GF-D8 (cell line): ENCODE measurements around the gene FASLG.

Experiments used
- DNase-seq: peaks from one replicate; lab custom pipeline; 2025; lab: John Stamatoyannopoulos, UW

FASLG gene

DNA sequence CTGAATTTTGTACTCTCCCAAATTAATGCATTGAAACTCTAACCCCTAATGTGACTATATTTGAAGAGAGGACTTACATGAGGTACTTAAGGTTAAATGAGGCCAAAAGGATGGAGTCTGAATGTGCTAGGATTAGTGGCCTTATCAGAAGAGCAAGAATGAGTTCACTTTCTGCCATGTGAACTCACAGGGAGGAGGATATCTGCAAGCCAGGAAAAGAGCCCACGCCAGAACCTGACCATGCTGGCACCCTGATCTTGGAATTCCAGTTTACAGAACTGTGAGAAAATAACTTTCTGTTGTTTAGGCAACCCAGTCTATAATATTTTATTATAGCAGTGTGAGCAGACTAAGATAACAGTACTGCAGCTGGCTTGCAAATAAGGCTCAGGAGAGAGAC lies 12.2 kb upstream of the FASLG start:
- no peak for DNase-seq

DNA sequence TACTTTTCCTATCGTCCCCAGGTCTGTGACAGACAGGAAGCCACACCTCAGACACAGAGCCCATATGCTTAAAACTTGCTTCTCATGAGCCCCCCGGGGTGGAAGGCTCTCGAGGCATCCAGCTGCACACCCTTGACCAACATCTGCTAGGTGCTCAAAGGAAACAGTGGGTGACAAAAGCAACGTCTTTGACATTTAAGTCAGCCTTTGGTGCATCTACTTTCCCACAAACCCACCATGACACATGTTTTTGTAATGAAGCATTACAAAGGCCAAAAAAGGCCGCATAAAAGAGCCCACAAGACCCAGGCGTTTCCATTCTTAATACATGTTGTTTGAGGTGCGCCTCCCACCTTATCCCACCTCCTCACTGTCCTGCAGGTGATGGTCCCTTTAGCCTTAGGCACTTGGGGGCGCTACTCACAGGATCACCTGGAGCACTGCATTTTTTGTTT lies 11.8 kb upstream of the FASLG start:
- no peak for DNase-seq

DNA sequence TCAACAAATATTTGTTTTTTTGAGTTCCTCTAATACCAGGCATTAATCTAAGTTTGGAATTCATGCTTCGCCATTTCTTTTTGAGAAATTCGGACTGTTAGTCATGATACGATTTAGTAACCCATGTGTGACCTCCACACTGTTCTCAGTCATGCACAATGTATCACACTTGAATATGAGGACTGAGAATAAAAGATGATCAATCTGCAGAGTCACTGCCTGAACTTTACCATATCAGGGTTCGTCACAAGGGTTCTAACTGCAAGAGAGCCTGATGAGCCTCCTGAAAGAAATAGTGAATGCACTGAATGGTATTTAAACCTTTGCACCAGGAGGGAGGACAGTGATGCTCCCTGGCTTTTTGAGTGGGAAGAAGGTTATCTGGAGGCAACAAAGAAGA lies 10.9 kb upstream of the FASLG start:
- no peak for DNase-seq

DNA sequence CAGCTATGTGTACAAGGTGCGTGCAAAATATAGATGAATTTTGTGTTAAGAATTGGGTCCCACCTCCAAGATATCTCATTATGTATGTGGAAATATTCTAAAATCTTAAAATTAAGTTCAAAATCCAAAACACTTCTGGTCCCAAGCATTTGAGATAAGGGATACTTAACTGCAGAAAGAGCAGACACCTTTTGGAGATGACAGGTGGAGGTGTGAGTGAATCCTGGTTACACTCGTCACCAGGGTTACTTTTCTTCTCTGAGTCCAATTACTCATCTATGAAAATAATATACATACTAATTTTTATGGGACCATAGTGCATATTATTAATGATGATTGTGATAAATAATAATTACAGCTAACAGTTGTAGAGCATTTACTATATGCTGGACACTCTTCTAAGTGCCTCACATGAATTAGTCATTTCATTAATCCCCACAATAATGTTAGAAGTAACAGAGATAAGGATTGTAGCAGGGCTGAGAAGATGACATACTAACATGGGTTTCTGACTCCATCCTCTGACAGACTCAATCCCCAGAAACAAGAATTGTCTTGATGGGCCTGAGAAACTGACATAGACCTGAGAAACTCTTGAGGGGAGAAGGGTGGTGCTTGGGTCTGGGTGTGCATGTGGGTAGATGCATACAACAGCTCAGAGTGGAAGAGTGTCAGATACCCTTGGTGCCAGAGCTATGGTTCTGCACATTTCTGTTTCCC lies 8.3 kb upstream of the FASLG start:
- DNase-seq: no peak

DNA sequence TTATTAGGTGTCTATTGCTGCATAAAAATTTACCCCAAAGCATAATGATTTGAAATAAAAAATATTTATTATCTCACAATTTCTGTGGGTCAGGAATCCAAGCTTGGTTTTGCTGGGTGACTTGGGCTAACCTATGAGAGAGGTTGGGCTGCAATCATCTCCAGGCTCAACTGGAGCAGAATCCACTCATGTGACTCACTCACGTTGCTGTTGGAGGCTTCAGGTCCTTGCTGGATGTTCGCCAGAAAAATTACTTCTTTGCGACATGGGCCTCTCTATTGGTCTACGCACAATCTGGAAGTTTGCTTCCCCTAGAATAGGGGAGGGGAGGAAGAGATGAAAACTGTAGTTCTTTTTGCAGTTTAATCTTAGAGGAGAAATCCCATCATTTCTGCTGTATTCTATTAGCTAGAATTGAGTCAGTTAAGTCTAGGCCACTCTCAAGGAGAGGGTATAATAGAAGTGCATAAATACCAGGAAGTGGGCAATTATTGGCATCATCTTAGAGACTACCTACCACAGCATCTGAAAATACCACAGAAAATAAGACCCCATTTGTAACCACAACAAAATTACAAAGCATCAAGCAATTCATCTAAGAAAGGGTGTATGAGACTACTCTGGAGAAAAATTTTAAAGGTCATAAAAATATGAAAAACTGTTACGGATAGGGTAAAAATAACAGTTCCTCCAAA lies 5.7 kb upstream of the FASLG start:
- DNase-seq: no peak

DNA sequence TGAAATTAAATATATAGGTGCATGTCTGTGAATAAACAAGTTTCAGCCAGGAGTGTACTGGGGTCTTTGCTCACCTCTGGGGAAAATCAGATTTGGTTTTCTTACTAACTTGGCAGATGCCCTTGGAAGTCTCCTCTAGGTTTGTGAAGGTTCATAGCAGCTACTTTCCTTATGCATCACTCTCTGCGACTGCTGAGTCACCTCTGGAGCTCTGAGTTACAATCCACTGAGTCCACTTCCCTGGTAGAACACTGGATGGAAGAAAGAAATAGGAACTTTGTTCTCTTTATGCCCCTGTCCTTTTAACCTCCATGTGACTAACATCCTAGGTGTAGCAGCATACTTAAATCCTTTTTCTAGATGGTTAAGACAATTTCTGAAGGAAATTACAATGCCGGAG lies 4.4 kb upstream of the FASLG start:
- DNase-seq: no peak

DNA sequence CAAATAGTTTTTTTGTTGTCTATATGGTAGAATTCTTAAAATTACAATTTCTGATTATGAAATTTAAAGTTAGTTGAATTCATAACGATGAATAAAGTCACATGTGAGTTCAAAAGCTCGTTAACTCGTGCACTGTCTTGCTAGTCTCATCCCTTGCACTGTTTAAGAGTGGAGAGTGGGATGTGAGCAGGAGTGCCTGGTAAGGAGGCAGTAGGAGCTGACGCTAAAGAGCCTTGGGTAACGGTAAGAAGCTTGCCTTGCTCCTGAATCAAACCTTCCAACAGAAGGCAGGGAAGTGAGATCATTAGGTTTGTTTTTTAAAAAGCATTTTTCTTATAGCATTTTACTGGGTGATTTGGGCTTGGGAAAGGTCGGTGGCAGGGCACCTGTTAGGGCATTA lies 2.3 kb upstream of the FASLG start:
- DNase-seq: no peak

DNA sequence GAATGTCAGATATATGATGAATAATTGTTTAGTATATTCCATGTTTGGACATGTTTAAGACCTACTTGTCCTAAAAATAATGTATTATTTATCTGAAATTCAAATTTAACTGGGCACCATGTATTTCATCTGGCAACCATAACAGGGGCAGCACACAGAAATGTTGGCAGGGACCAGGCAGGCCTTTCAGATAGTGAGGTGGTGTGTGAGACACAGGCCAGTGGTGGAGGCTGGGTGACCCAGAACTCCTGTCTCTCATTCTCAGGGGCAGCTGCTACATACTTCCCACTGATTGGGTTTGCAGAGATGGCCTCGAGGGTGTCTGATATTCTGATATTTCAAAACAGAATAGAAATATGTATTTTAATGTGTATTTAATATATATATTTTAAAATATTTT lies 1.3 kb upstream of the FASLG start:
- no peak for DNase-seq

DNA sequence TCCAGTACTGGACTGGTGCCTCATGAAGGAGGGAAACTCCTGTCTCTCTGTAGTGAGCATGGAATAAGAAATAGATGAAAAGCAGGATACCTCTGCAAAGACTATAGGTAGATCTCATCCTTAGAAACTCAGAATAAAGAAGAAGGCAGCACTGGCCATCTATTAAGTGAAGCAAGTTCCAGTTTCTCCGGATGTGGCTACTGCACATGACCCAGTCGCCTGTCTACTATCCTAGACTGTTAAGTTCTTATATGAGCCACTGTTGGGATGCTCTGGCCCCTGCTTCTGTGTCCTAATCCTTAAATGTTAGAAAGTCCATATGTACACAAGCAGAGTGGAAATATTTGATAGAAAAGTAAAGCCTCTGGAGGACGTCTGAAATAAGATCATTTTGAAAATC lies 2.2 kb downstream of the FASLG start:
- DNase-seq: no peak

DNA sequence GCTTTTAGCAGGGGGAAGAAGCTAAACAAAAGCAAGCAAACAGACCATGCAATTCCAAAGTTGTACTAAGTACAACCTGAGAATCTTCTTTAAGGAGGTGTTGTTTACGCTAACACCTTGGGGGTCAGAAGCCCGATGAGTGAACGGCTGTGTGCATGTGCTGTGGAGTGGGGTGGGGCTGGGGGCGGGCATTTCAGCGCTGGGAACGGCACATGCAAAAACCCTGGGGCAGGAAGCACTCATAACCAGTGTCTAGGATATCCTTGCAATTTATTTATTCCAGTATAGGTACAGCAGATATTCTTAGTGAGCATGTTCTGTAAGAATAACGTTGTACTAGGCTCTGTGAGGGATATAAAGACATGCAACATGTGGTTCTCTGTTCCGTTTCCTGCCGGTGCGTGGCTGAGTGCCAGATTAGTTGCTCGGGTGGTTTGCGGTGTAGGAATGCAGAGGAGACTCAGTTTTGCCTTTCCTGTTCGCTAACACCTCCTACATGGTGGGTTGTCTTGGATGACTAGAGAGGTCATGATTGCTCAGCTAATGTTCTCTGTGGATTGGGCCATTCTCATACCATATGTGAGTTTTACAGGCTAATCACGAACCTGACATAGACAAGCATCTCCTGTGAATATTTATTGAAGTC lies 3.7 kb downstream of the FASLG start:
- peak; percentile 70 for DNase-seq

DNA sequence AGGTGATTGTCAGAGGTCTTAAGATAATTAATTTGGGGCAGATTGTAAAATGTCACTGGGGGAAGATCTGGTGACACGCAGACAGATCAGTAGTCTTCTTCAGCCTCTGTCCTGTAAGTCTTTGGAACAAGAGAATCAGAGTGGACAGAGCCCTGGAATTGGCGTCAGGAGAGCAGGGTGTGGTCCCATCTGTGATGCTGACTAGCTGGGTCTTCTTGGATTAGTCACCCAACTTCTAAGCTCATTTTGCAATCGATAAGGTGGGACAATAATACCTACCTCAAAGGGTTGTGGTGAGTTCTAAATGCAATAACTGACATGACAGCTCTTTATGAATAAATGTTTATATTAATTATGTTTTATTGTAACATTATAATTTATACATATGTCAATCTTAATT lies 4.8 kb downstream of the FASLG start:
- DNase-seq: no peak

DNA sequence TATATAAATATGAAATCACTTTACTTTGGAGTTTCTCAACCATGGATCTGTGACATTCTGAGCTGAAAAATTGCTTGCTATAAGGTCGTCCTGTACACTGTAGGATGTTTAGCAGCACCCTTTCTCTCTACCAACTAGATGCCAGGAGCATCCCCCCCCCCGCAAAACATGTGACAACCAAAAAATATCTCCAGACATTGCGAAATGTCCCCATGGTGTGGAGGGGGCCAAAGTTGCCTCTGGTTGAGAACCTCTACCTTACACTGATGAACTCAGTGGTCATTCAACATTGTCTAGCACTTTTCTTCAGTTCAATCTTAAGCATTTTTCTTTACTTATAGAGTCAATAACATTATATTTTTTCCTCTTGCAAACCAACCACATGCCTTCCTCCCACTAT lies 9.2 kb downstream of the FASLG start:
- no peak for DNase-seq

DNA sequence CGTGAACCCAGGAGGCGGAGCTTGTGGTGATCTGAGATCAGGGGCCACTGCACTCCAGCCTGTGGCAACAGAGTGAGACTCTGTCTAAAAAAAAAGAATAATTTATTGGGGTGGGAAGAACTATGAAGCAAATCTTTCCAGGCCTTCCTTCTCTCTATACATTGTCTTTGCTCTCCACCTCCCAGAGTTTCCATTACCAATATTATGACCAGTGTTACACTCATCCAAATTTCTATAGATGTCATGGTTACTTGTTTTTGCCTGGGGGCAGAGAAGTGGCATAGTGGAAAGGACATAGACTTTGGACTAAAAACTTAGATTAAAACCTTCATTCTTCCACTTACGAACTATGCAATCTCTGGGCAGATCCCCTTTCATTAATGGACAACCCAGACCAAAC lies 10.1 kb downstream of the FASLG start:
- DNase-seq: no peak

DNA sequence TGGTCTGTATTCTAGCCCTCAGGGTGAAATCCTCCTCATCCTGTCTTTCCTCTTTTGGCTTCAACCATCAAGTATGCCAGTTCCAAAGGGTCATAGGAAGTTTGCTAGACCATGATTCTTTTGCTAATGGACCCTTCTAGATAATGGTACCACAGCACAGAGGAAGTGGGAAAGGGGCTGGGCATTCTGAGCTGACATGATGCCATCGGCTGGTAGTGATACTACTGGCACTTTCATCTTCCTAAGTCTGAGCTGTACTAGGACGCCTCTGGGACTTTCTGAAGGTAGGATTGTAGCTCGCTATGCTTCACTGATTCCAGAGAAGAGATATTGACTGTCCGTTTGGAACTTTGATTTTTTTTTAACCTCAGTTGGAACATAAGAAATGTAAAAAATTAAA lies 11.4 kb downstream of the FASLG start:
- no peak for DNase-seq

DNA sequence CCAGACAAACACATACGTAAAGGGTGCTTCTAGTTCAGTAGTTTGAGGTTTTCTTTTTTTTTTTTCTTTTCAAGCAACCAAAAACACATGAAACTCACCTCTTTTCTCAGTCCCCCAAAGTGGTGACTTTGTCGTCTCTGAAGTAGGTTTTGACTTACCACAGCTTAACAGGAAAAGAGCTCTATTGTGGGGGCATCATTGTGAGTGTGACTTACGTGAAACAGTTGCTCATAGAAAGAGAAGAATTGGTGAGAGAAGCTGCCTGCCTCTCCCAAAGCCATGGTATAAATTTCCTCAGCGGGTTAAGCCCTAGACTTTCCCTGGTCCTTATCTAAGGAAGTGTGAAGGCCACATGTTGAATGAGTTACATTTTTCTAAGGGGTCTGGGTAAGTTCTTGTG lies 11.9 kb downstream of the FASLG start:
- DNase-seq: no peak

DNA sequence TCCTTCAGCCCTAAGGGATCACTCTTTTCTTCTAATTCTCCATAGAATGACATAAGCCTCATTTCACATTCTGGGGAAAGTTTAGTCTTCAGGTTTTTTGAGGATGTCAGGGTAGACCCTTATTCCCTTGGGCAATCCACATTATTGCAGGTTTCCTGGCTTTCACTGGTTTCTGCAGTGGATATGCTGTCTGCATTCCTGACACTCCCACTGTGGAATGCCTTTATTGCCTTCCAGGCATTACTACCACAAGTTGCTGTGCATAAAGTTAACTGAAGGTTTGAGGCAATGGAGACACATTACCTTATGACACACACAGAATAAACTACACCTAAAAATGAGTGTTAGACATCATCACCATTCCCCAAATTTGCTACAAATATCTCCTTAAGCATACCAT lies 12.7 kb downstream of the FASLG start:
- DNase-seq: no peak

DNA sequence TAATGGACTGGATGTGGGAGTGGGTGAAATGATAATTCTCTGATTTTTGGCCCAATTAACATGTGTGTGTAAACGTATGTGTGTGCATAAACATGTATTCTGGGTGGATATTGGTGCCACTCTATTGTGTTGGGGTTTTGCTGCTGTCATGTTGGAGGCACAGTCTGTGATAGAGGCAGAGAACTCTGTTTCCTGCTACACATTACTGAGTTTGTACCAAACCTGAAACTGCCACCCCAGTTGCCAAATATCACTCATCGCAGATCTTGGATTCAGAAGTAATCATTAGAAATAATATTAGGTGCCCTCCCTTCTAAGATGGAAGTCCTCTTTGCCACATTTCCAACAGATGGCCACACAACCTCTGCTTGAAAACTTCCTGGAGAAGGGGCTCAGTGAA lies 13.8 kb downstream of the FASLG start:
- no peak for DNase-seq

DNA sequence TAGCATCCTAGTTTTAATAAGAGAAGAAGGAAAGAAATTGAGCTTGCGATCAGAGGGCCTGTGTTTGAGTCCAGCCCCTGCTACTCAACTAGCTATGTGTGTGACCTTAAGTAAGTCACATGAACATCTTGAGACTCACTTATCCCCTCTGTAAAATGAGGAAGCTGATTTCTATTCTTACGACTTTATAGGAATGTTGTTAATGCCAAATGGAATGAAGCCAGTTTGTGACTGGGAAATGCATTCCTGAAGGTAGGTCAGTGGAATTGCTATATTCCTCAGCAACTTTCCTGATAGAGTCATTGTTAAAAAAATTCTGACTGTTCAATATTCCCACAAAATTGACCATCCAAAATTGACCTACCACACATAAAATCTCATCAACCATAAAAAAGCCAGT lies 14.9 kb downstream of the FASLG start:
- DNase-seq: no peak

DNA sequence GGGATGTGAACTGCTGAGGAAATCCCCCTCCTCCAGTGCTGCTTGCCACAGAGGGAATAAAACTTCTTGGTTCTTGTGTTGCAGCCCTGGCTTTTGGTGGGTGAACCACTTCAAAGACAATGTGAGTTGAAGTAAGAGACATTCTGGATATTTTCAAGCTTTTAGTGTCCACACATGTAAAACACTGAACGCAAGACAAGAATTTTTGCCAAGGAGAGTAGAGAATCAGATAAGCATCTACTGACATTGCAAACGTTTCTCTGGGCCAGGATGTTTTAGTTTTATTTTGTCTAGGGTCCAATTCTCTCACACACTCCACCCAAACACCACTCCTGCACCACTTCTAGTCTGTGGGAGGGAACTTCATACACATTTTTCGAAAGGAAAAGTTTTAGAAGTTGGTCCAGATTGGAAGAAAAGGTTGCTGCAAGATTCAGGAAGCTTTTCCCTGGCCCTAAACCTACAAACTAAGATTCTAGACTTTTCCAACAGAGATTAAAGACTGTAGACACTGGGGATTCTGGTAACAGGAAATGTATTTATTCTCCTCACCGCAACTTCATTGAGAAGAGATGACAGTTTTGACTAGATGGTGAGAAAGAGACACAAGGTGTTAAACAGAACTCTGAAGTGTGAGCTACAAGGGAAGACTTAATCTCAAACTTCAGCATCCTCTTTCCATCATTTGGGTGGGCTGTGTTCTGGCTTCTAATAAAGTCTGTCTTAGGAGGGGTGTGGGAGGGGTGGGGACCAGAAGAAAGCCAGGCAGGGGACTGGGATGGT lies 16.1 kb downstream of the FASLG start:
- no peak for DNase-seq

DNA sequence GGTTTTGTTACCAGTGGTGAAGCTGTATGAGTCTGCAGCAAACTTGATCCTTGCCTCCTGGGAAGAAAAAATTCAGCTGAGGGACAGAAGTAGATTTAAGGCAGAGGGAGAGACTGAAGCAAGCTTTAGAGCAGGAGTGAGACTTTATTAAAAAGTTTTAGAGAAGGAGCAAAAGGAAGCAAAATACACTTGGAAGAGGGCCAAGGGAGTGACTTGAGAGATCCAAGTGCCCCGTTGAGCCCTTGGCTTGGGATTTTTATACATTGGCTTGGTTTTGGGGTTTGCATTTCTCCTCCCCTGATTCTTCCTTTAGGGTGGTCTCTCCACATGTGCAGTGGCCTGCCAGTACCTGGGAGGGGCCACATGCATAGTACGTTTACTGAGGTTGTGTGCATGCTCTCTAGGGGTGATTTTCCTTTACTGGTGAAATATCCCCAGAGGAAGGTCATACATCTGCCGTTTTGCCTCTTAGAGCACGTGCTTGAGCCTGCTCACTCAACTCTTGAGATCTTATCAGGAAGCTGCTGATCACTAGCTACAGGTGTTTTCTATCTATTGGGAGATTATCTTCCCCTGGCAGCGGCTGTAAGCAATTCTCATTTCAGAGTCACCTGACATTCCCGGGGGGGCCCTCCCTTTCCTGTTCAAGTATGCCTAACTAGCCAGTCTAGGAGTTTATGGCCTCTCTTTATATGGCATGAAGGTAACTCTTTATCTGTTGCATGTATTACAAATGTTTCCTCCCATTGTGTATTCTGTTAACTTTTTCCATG lies 20.3 kb downstream of the FASLG start:
- DNase-seq: peak; percentile 26

DNA sequence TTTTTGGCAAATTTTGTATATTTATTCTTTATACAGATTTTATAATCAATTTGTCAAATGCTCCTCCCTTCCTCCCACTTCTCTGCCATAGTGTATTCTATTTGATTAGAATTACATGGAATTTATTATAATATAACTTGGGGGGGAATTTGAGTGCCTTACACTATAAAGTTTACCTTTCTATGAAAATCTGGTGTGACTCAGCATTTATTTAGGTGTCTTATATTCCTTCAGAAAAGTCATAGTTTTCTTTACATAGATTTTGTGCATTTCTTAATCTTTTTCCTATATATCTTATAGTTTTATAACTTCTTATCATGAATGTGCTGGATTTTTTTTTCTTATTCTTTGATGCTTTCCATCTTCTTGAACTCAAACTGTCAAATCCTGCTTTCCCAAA lies 21.3 kb downstream of the FASLG start:
- DNase-seq: no peak

DNA sequence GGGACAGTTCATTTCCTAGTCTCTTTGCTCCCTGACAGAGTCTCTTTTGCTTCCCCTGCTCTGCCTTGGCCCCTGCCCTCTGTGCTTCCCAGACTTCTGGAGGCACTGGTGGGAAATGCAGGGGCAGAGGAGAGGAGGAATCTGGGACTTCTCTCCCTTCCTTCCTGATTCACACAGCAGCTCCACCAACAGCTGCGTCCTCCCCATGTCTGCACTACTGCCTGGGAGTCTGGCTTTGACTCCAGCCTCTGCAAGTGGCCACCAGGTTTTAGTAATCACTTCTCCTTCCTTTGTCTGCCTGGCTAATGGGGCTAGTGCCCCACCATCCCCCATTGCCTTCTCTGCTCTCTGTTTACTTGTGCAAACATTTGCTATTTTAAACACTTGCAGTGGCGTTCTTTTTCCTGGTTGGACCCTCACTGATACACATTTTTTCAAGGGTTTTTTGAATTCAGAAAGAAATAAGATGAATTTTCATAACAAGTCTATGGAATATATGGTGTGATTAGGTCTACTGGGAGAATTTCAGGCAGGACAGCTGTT lies 21.9 kb downstream of the FASLG start:
- no peak for DNase-seq
